Keratinocyte (primary cell): ENCODE results near the gene SLC9A3. TPM values are rescaled to one million over a fixed set of nuclear protein-coding genes. Genes with fewer than 3 reads are reported as not detected.

Experiments
- DNase-seq: peaks from one replicate; pipeline ENCODE4 v3.0.0-alpha.2; 2011; ENCODE audit warnings: low read depth, missing footprints, low spot score
- FAIRE-seq: peaks from 2 replicates; lab custom pipeline; 2011; peaks lifted over from hg19 to GRCh38; lab: Jason Lieb, UNC
- H2AFZ ChIP-seq: 2 replicates; pipeline ENCODE4 v1.6.0; 2012; ENCODE audit warnings: low read length, control low read depth, inconsistent platforms; ENCODE audit not compliant: control insufficient read depth
- H3K27ac ChIP-seq: 2 replicates; pipeline ENCODE4 v1.5.1; 2011; ENCODE audit warnings: low read length; ENCODE audit not compliant: control insufficient read depth, insufficient read depth
- H3K27me3 ChIP-seq: 3 replicates; pipeline ENCODE4 v1.6.0; 2011; ENCODE audit warnings: low read length; ENCODE audit not compliant: control insufficient read depth, insufficient read depth; ENCODE audit errors: extremely low read depth
- H3K36me3 ChIP-seq, 2 experiments: 2 replicates in 1 of 2; 3 replicates in 1 of 2; pipeline ENCODE4 v1.5.1; 2011; ENCODE audit warnings: low read length in 2 of 2, mild to moderate bottlenecking in 1 of 2; ENCODE audit not compliant: control insufficient read depth in 2 of 2, insufficient read depth in 2 of 2; ENCODE audit errors: extremely low read depth in 1 of 2
- H3K4me1 ChIP-seq: 3 replicates; pipeline ENCODE4 v1.5.1; 2011; ENCODE audit warnings: low read length; ENCODE audit not compliant: control insufficient read depth, insufficient read depth; ENCODE audit errors: extremely low read depth
- H3K4me2 ChIP-seq: 3 replicates; pipeline ENCODE4 v1.6.0; 2011; ENCODE audit warnings: low read depth, low read length; ENCODE audit not compliant: control insufficient read depth, insufficient read depth; ENCODE audit errors: extremely low read depth
- H3K4me3 ChIP-seq, 3 experiments: fragments of 200-600 bp in 1 of 3; sonication (generic) in 1 of 3; 2 replicates in 2 of 3; 3 replicates in 1 of 3; pipeline ENCODE4 v1.5.1; 2011 to 2016; ENCODE audit warnings: low read length in 3 of 3, mild to moderate bottlenecking in 3 of 3, control low read depth in 2 of 3, inconsistent platforms in 1 of 3, low read depth in 1 of 3, mixed read lengths in 1 of 3, mixed run types in 1 of 3, moderate library complexity in 1 of 3; ENCODE audit not compliant: control insufficient read depth in 2 of 3, insufficient read depth in 2 of 3; ENCODE audit errors: extremely low read depth in 1 of 3
- H3K79me2 ChIP-seq: 2 replicates; pipeline ENCODE4 v1.6.0; 2012; ENCODE audit warnings: low read length; ENCODE audit not compliant: control insufficient read depth, insufficient read depth
- H3K9ac ChIP-seq: 3 replicates; pipeline ENCODE4 v1.6.0; 2011; ENCODE audit warnings: low read length; ENCODE audit not compliant: control insufficient read depth, insufficient read depth; ENCODE audit errors: extremely low read depth
- H3K9me1 ChIP-seq: 3 replicates; pipeline ENCODE4 v1.6.0; 2011; ENCODE audit warnings: low read length; ENCODE audit not compliant: control insufficient read depth, insufficient read depth; ENCODE audit errors: extremely low read depth
- H3K9me3 ChIP-seq: 2 replicates; pipeline ENCODE4 v1.5.1; 2012; ENCODE audit warnings: low read depth, low read length; ENCODE audit not compliant: control insufficient read depth
- H4K20me1 ChIP-seq: 3 replicates; pipeline ENCODE4 v1.6.0; 2011; ENCODE audit warnings: low read length; ENCODE audit not compliant: control insufficient read depth, insufficient read depth; ENCODE audit errors: extremely low read depth
- EZH2 ChIP-seq: IDR thresholded peaks from one replicate; pipeline ENCODE4 v1.6.1; 2012; ENCODE audit warnings: inconsistent platforms, mild to moderate bottlenecking, low read length, moderate library complexity
- dilution Hi-C: fragments of 300-500 bp; cut with MboI; formaldehyde crosslinking; loops from one replicate; pipeline ENCODE4 v1.7.0; 2020; ENCODE audit warnings: low sequenced_read_pairs; ENCODE audit not compliant: extremely low pct_ligation_motif_present
- polyA plus RNA-seq, 5 experiments: library from polyadenylated mRNA; depleted of rRNA in 3 of 5; stranded (reverse) in 3 of 5; stranded (forward) in 1 of 5; unstranded in 1 of 5; fragments of >200 nt; gene quantifications; 1 replicate in 1 of 5; 2 replicates in 3 of 5; 3 replicates in 1 of 5; pipeline versions ENCODE4 v1.2.1 to v1.2.3, GENCODE V29; 2011 to 2012; ENCODE audit warnings: missing spikeins in 2 of 5, low read depth in 1 of 5, low replicate concordance in 1 of 5
- TF ChIP-seq, protein P1 (sequence below), 3 experiments: IDR thresholded peaks in 1 of 3; conservative IDR thresholded peaks in 1 of 3; optimal IDR thresholded peaks in 1 of 3; 2 replicates in 2 of 3; 3 replicates in 1 of 3; pipeline versions ENCODE3 to v1.5.1; 2011; ENCODE audit warnings: low read length in 3 of 3, mild to moderate bottlenecking in 3 of 3, moderate library complexity in 2 of 3, control low read depth in 1 of 3, inconsistent platforms in 1 of 3; ENCODE audit not compliant: insufficient read depth in 2 of 3; ENCODE audit errors: extremely low read depth in 1 of 3

The SLC9A3 gene
- polyA plus RNA-seq, 1 donor (not counting 4 experiments of a cell fraction or from before 2014, with no cell fraction given) = 0.55 TPM

DNA sequence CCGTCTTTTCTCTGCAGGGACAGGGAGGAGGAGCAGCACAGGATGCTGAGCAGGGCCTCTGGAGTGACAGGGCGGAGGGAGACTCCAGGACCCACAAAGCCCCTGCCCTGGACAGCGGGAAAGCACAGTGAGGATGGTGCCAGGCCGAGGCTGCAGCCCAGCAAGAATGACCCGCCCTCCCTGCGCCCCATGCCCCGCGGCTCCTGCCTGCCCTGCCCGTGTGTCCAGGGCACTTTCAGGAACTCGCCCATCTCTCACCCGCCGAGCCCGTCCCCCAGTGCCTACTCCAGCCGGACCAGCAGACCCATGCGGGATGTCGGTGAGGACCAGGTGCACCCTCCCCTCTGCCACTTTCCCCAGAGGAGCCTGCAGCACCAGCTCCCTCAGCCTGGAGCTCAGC is 90.4 kb downstream of the SLC9A3 start:
- H3K9ac ChIP-seq = no peak overlapping the region
- H3K79me2 ChIP-seq = no peaks in the 10 kb centered on the region
- no peak overlapping the region for H3K27ac ChIP-seq
- no peaks in the 10 kb centered on the region for H4K20me1 ChIP-seq
- DNase-seq (no peak), FAIRE-seq (no peak)
- dilution Hi-C loops = no loop called here
- TF ChIP-seq EZH2 = no peak
- TF ChIP-seq, protein P1, sequence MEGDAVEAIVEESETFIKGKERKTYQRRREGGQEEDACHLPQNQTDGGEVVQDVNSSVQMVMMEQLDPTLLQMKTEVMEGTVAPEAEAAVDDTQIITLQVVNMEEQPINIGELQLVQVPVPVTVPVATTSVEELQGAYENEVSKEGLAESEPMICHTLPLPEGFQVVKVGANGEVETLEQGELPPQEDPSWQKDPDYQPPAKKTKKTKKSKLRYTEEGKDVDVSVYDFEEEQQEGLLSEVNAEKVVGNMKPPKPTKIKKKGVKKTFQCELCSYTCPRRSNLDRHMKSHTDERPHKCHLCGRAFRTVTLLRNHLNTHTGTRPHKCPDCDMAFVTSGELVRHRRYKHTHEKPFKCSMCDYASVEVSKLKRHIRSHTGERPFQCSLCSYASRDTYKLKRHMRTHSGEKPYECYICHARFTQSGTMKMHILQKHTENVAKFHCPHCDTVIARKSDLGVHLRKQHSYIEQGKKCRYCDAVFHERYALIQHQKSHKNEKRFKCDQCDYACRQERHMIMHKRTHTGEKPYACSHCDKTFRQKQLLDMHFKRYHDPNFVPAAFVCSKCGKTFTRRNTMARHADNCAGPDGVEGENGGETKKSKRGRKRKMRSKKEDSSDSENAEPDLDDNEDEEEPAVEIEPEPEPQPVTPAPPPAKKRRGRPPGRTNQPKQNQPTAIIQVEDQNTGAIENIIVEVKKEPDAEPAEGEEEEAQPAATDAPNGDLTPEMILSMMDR (optimal IDR thresholded peaks at IDR 0.05 in 1 of 3, IDR thresholded peaks at IDR 0.05 in 1 of 3, conservative IDR thresholded peaks at IDR 0.05 in 1 of 3; ENCODE audit: extremely low read depth in 1 of 3, insufficient read depth in 2 of 3, low read length in 3 of 3) = no peak
- no peak overlapping the region for H3K4me3 ChIP-seq
- H3K4me1 ChIP-seq = peaks cover 4% of the 10 kb centered on the region
- no peaks in the 10 kb centered on the region for H3K27me3 ChIP-seq
- no peak overlapping the region for H3K4me2 ChIP-seq
- no peaks in the 10 kb centered on the region for H3K36me3 ChIP-seq
- no peaks in the 10 kb centered on the region for H3K9me3 ChIP-seq
- no peak overlapping the region for H2AFZ ChIP-seq
- H3K9me1 ChIP-seq = no peaks in the 10 kb centered on the region

DNA sequence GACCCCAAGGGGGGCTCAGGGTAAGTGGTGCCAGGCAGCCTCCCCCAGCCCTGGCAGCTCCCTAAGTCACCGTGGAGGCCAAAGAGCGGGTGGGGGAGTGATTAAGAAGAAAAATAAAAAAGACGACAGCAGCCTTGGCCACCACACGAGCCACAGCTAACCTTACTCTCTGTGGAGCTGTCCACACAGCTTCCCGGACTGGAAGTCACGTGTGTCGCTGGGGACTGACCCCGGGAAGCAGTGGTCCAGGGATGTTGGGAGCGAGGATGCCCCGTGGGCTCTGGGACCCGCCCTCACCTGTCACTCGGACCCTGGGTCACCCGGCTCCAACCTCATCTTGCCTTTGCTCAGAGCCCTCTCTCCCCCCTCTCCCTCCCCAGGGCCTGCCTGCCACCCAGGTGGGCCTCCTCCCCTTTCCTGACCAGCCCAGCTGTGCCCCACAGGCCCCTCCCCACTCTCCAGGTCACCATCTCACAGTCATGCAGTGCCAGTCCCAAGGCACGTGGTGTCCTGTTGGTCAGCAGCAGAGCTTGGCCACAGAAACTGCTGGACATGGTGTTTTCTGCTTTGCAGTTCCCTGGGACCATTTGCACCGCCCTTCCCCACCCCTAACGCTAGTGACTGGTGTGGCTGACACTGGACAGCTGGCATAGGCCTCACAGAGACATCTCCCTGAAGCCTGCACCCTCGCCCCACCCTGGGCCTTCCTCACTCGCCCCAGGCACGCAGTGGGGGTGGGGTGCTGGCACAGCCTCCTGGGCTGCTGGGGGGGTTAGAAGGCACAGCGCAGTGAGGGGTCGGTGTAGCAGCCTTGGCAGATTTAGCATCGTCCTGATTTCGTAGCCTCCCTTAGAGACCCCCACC is 91.1 kb downstream of the SLC9A3 start:
- no peak overlapping the region for H3K4me3 ChIP-seq
- no peaks in the 10 kb centered on the region for H3K9me3 ChIP-seq
- no peaks in the 10 kb centered on the region for H3K27me3 ChIP-seq
- dilution Hi-C loops = no loop called here
- DNase-seq (no peak), FAIRE-seq (no peak)
- TF ChIP-seq EZH2 = no peak
- TF ChIP-seq, protein P1 (optimal IDR thresholded peaks at IDR 0.05 in 1 of 3, IDR thresholded peaks at IDR 0.05 in 1 of 3, conservative IDR thresholded peaks at IDR 0.05 in 1 of 3; ENCODE audit: extremely low read depth in 1 of 3, insufficient read depth in 2 of 3, low read length in 3 of 3) = no peak
- H4K20me1 ChIP-seq = no peaks in the 10 kb centered on the region
- no peaks in the 10 kb centered on the region for H3K79me2 ChIP-seq
- peaks cover 4% of the 10 kb centered on the region for H3K4me1 ChIP-seq
- H3K9me1 ChIP-seq = no peaks in the 10 kb centered on the region
- no peak overlapping the region for H3K9ac ChIP-seq
- no peak overlapping the region for H3K4me2 ChIP-seq
- no peaks in the 10 kb centered on the region for H3K36me3 ChIP-seq
- no peak overlapping the region for H2AFZ ChIP-seq
- no peak overlapping the region for H3K27ac ChIP-seq
